ENCODE data around the gene HEY2.
A peak's percentile ranks its signal among the peaks of the same experiment; 100 is the strongest.
"Not testable (repeated sequence)": the region's sequence is repeated elsewhere in the genome, so short reads cannot be mapped to it uniquely, and the experiment has no call there.

HEY2 gene

DNA sequence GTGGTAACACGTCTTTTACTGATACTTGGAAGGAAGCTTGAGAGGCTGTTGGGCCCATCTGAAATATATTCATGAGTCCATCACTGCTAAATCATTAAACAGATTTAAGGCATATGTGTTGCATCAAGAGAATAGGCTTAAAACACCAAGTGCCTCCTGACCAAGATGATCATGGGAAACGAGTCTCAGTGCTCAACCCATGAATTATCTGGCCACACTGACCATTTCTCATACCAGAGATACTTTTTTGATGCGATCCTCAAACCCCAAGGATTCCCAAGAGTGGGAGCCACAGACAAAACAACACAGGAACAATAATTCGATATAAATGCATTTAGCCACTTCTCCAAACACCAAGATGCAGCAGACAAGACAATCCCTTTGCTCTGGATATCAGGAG, 17.2 kb downstream of the HEY2 start:
- DNase-seq, result no peak

DNA sequence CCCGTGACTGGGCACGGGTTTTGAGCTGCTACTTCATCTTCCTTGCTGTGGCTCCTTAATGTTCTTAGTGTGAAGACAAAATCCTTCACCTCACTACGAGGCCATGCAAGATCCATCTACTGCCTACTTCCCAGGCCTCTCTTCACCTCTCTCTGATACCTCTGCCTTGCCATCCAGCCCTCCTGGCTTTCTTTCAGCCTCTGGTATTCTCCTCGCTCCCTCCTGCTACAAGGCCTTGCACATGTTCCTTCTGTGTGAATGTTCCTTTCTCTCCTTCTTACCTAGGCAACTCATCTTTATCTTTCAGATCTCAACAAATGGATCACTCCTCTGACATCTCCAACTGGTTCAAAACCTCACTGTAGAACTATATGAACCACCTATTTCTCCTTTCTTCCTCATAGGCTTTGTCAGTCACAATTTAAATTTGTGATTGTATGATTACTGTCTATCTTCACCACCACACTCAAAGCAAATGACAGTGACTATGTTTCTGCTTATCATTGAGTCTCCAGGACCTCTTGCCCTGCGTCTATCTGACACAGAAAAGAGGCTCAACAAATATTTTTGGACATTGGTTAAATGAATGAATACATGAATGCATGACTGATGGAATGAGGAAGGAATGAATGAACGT, 19.8 kb downstream of the HEY2 start:
- DNase-seq, result no peak

DNA sequence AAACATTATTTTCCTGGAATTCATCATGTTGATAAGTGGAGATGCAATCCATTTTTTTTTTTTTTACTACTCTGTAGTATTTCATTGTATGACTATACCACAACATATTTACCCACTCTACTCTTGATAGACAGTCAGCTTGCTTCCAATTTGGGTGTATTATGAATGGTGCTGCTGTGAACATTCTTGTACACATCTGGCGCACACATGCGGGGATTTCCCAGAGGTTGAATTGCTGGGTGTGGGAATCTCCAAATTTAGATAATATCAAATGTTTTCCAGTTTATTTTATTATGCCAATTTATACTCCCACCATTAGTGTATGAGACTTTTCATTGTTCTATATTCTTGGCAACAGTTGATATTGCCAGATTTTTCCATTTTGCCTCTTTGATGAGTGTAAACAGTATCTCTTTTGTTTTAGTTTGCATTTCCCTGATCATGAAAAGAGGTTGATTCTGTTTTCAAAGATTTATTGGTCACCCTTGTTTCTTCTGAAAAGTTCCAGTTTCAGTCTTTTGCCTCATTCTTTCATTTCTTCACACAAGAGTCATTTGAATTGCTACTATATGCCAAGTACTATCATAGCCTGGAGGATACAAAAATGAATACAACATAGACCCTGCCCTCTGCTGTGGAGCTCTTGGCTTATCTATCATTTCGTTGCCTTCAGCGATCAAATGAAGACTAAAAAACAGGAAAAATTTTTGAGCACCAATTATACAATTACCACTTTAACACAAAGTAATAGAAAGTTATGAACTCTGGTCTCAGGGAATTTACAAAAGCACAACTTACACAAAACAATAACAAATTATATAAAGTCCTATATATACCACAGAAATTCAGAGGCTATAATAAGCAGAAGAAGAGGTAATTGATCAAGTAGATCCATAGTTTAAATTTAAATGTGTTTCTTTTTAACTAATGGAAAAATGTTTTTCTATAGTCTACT, 24.2 kb downstream of the HEY2 start:
- DNase-seq, result no peak

DNA sequence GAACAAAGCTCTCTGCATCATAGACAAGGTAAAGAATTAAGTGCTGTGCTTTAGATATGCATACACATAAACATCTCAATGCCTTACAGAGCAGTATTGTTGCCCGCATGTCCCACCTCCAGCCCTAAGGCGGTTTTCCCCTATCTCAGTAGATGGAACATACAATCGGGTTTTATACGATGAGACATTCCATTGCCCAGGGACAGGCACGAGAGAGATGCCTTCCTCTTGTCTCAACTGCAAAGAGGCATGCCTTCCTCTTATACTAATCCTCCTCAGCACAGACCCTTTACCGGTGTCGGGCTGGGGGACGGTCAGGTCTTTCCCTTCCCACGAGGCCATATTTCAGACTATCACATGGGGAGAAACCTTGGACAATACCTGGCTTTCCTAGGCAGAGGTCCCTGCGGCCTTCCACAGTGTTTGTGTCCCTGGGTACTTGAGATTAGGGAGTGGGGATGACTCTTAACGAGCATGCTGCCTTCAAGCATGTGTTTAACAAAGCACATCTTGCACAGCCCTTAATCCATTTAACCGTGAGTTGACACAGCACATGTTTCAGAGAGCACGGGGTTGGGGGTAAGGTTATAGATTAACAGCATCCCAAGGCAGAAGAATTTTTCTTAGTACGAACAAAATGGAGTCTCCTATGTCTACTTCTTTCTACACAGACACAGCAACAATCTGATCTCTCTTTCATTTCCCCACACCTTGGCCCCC, 26.8 kb downstream of the HEY2 start:
- DNase-seq, result not testable (repeated sequence)

DNA sequence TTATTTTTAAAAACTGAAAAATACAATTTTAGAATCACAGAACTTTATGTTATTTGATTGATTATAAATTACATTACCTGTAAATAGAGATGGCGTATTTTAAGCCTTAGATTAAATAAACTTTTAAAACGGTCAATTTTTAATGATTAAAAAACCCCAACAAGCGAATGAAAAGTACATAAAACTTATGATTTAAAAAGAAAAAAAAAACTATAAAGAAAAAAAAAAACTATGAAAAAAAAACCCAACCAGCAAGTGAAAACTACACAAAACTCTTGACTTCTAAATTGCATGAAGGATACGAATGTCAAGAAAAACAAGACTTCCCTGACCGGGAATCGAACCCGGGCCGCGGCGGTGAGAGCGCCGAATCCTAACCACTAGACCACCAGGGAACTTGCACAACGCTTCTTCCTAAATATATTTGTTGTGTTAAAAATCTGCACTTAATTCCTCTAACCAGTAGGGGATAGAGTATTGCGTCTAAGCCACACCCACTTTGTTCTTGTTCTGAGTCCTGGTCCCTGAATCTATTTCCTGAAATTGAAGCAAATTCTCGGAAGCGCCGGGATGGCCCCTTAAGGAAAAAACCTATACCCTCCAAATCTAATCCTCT, 30.6 kb downstream of the HEY2 start:
- peak; percentile 17 to 93 (median 65) for DNase-seq

DNA sequence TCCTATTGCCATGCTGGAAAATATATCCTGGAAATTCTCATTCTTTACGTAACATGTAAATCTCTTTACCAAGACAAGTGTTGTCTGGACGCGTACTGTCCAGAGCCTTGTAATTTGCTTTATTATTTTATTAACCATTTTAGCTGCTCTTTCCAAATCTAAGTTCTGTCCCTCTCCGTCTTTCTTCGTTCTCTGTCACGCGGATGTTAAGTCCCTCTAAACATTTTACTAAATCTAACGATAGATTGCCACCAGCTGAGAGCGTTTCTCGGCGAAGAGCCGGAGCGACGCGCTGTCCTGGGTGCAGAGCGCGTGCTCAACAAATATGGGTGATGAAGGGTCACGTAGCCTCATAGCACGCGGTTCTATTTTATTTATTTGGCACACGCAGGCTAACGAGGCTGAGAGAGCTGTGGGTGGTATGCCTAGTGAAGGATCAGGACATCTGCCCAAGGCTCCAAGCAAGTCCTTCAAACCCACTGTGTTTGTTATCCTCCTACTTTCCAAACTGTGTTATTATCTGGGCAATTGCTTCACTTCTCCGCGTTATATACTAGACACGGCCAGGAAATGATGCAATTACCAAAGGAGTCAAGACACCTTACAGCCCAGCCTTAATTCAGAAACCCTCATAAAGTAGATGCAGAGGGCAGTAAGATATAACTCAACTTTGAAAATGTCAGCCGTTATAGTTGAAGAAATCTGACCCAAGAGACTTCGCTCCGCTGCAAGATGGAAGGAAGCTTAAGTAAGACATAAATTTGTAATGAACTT, 31.3 kb downstream of the HEY2 start:
- peak in 38 of 51 donors; percentile 4 to 88 (median 25) for DNase-seq

DNA sequence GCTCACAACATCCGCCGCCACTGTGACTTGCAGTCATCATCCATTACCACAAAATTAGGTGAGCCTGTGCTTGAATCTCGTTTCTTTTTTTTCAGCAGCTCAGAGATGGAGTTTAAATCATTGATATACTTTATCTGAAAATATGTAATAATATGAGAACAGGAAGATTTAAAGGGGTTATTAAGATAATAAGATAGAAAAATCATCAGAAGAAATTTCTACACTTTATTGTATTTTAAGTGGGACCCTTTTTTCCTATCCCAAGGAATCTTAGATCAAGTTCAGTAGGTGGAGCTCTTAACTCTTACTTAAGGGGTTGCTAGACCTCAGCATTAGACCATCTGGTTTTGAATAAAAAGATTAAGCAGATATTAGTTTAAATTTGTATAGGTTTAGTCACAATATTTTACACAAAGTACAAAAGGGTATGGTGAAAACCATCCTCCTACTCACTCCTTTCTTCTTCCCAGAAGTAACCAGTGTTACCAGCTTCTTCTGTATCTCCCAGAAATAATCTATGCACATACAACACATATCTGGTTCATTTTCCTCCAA, 32.0 kb downstream of the HEY2 start:
- peak in 2 of 51 donors; percentile 13 to 56 for DNase-seq

DNA sequence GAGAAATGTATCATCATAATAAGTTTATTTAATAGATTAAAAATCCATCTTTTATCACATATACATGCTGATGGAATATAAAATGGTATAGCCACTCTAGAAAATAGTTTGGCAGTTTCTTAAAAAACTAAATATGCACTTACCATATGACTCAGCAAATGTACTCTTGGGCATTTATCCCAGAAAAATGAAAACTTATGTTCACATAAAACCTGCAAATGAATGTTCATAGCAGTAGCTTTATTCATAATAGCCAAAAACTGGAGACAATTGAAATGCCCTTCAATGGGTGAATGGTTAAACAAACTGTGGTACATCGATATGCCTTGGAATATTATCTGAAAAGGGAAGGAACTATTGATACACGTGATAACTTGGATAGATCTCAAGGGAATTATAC, 34.9 kb downstream of the HEY2 start:
- no peak for DNase-seq

DNA sequence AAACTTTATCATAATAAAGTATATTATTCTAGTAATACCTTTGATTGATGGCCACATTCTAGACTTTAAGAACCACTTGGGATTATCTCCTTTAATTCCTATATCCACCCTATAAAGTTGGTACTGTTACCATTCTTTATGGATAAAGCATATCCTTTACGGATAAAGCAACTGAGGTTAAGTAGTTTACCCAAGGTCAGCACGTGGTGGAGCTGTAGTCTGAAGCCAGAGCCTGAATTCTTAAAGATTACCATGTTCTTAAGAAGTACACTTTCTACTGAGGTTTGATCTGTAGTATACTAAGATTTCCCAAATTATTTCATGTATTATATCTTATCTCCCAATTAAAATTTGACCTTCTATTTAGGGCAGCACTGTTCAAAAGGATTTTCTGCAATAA, 38.4 kb downstream of the HEY2 start:
- peak in 1 of 51 donors; percentile 9 for DNase-seq

DNA sequence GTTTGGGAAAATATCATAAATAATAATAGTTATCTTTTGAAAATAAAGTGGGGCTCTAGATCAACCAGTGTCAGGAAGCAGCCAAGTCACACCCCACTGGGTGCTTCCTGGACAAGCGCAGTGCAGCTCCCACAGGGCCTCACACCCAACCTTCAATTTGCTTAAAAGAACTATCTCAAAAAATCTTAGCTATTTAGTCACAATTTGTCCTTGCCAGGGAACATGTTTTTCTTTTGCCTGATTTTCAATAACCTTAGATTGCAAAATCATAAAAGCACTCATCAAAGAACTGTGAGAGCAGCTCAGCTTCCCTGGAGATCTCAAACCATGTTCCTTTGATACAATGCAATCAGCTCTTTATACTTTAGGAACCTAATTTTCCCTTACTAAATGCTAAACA, 39.7 kb downstream of the HEY2 start:
- no peak for DNase-seq

DNA sequence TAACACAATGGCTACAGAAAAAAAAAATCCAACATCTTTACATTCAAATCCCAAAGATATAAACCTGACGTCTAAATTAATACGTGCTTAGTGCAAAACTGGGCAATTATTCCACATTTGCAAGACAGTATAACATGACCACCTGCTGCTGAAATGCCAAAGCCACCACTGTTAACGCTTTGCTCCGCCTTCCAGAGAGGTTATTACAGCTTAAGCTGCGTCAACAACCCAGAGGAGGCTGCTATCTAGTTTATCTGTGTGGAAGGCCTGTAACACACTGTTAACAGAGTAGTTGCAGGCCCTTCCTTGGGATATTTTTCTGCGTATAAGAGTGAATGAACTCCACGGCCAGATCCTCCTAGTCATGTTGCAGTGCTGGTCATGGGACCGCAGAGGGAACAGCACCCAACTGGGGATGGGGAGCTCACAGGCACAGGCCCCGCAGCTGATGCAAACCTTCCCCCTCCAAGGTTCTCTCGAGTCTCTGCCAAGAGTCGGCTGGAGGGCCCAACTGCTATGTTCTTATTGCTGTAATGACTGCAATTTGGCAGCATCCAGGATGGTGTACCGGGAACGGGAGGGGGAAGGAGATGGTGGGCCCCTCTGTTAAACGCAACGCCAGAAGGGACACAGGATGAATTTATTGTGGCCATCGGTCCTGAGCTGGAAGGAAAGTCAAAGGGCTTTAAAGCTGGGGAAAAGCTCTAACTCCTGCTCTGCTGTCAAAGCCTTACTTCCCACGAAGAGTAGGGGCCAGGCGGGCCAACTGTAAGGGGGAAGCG, 40.3 kb downstream of the HEY2 start:
- peak in 45 of 51 donors; percentile 10 to 88 (median 54) for DNase-seq

DNA sequence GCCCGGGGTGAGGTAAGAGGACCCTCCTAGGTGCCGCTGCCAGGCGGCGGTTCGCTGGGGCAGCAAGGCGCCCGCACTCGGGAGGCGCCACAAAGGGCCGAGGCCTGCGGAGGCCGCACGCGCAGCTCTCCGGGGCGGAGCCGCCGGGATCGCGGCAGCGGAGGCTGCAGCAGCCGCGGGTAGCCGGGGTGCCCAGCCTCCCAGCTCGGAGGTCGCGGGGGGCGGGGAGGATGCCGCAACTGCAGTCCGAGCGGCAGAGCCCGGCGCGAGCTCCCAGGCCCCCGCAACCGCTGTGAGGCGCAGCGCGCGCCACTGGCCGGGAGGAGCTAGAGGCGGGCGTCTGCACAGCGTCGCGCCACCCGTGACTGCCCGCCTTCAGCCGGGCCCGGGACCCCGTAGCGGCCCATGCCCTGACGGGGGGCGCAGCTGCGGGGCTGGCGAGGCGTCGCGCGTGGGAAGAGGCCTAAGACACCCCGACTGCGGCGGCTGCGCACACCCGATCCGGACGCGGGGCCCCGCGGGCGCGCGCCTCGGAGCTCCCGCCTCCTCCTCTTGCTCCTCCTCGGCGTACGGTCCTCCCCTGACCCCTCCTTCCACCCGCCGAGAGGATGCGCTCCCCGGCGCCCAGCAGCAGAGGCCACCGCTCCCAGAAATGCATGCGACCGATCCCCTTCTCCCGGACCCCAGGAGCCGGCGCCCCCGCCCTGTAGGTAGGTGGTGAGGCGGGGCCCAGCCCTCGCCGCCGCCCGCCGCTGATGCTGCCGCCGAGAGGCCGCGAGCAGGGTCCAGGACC, 41.1 kb downstream of the HEY2 start, which contains the start of gene NCOA7:
NCOA7 (plus strand) TSS at position 603 of the 793 bp plus-strand sequence. CDS start 24,395 bp downstream, outside the sequence.
- peak; percentile 36 to 91 (median 79) for DNase-seq

DNA sequence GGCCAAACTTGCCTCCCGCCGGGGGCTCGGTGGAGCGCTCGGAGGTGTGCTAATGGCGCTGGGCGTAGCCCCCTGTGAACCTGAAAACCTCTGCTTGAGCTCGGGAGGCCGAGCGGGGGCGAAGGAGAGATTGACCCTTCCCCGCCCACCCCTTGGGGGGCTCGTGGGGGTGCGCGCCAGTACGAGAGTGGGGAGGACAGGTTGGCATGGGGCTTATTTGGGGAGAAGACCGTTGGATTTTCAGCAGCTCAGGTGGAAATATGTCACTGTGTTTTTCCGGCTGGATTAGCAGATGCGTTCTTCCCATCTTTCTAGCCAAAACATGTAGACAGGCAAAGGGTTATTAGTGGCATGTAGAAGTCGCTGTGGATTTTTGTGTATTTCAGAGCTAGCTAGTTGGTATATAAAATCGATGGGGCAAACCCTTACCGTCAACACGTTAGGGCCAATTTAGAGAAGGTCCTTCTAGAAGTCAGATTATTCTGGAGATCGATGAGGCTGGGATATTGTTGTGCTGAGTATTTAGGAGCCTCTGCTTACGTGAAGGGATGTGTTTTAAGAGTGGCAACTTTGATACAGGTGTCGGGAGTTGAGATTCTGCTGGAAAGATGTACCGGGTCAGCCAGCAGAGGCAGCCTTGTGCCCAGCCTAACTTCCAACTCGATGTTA, 41.9 kb downstream of the HEY2 start:
- peak in 34 of 51 donors; percentile 2 to 90 (median 42) for DNase-seq

DNA sequence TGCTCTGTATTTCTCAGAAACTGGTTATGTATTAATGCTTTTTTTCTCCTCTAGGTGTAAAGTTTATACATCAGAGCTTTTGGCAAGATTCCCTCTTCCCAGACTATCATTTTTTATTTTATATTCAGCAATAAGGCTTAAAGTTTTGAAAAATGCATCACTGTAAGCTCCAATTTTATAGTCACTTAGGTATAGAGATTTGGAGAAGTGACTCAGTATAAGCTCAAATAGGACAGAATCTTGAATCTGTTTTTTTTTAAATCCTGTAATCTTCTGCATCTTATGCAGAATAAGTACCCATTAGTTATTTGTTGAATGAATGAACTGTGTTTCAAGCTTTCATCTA, 42.4 kb downstream of the HEY2 start:
- DNase-seq, result no peak

DNA sequence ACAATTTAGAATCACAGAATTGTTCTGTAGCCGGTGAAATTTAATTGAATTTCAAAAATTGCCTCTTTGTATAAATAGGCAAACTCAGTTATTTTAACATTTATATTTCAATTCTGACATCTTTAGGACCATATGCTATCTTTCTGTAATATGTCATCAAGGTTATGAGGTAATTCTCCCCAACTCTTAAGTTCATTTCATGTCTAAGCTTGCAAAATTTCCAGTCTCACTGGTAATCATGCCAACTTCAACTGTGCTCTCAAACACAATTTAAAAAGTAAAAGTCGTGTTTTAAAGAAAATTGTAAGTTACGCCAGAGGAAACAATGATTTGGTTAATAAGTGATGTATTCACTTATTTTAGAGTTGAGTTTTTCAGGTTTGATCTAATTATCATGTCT, 42.7 kb downstream of the HEY2 start:
- no peak for DNase-seq

DNA sequence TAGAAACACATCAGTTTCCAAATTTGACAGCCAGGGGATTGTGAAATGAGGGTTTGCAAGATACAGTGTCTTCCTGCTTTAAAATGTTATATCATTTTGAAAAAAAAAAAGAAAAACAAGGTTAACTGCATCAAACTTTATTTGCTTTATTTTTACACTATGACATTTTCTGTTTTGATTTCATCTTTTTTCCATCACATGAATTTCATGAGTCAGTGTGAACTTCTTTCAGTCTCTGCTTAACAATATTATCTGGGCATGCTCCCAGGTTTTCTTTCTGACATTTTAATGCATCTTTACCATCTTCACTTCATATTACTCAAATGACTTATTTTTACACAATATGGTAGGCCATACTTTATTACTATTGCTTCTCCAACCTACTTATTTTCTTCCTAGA, 43.2 kb downstream of the HEY2 start:
- DNase-seq, result no peak

DNA sequence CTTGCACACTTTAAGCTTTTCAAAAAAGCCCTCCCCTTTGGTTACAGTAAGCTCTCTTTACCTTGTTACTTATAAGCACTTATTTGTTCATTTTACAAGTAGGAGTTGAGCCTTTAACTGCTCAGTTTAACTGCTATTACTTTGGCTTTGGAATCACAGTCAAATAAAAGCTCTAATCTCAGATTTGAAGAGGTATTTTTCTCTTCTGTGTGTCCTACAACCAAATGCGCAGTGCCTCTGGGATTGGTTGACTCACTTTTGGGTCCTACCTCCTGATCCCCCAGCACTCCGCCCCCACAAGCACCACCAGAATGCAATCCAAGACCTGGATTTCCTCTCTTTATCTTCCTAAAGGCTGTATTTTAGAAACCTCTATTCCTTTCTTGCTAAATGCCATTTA, 43.8 kb downstream of the HEY2 start:
- no peak for DNase-seq

DNA sequence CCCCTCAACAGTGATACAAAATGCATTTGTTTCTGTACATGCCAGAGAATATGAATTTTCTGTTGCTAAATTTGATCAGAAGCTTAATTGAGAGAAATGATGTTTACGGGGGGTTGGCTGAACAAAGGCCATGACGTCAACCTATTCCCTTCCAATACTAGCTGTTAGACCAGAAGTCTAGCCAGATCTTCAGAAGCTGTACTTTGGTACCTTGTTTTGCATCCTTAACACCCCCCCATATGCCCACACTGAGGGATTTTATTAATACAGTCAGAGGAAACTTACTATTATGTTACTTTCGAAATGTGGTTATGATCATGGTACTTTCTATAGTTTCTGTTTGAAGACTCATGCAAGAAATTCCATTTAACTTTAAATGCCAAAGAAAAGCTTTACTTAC, 44.4 kb downstream of the HEY2 start:
- DNase-seq, result no peak

All from hypothalamus (tissue), 51 donors.